ENCODE measurements around the gene MARVELD1. TPM values are rescaled to one million over a fixed set of nuclear protein-coding genes. Genes with fewer than 3 reads are reported as not detected.

Gene MARVELD1
- total and polyA plus RNA-seq, 2 of the 13 experiments (the other 11 are each of a cell fraction or from before 2014, with no cell fraction given) = not detected

- TF ChIP-seq, protein P1, sequence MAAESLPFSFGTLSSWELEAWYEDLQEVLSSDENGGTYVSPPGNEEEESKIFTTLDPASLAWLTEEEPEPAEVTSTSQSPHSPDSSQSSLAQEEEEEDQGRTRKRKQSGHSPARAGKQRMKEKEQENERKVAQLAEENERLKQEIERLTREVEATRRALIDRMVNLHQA (CRISPR knock-in tag; IDR thresholded peaks at IDR 0.05) = no peak
- TF ChIP-seq MYC (CRISPR knock-in tag; IDR thresholded peaks at IDR 0.05; ENCODE audit: borderline replicate concordance) (peak; percentile 98), MLX (CRISPR knock-in tag; IDR thresholded peaks at IDR 0.05) (peak; percentile 98), PRDM4 (CRISPR knock-in tag; IDR thresholded peaks at IDR 0.05; ENCODE audit: borderline replicate concordance) (no peak), BCLAF1 (IDR thresholded peaks at IDR 0.05) (no peak), HNRNPLL (IDR thresholded peaks at IDR 0.05; ENCODE audit: low read depth, low read length, poor library complexity, severe bottlenecking) (peak; percentile 86), ZNF451 (CRISPR knock-in tag; IDR thresholded peaks at IDR 0.05) (peak; percentile 10; the same call in 1 of the 2 replicates), ZNF263 (CRISPR knock-in tag; IDR thresholded peaks at IDR 0.05) (peak; percentile 61), ZFY (CRISPR knock-in tag; IDR thresholded peaks at IDR 0.05) (peak; percentile 90), ZNF577 (CRISPR knock-in tag; IDR thresholded peaks at IDR 0.05; ENCODE audit: borderline replicate concordance, low read depth) (no peak), LCORL (IDR thresholded peaks at IDR 0.05) (no peak), LCORL (CRISPR knock-in tag; IDR thresholded peaks at IDR 0.05) (peak; percentile 89), ZBTB33 (CRISPR knock-in tag; IDR thresholded peaks at IDR 0.05) (peak; percentile 35; the same call in 1 of the 2 replicates), ZNF143 (CRISPR knock-in tag; IDR thresholded peaks at IDR 0.05) (0 out of 2 replicates have a peak, but pooled peaks have one; percentile 41), KDM6A (CRISPR knock-in tag; IDR thresholded peaks at IDR 0.05; ENCODE audit: low read depth) (peak; percentile 33; the same call in 1 of the 2 replicates), ZNF326 (CRISPR knock-in tag; IDR thresholded peaks at IDR 0.05; ENCODE audit: borderline replicate concordance) (no peak), ZNF101 (CRISPR knock-in tag; IDR thresholded peaks at IDR 0.05; ENCODE audit: borderline replicate concordance, low read depth) (no peak), CTCF (CRISPR knock-in tag; IDR thresholded peaks at IDR 0.05) (peak; percentile 25; the same call in 1 of the 2 replicates), U2AF2 (IDR thresholded peaks at IDR 0.05; ENCODE audit: low read depth, low read length) (no peak)
These were observed 26.4 kb upstream of the MARVELD1 start, which contains the start of gene AVPI1 (continued) for GRCh38 chr10:97686962-97687784.

All from HepG2 (cell line).